ENCODE results near the gene ACHE.

- TF ChIP-seq CTCF (IDR thresholded peaks at IDR 0.05) (no peak), POLR2A (IDR thresholded peaks at IDR 0.05) (no peak)
Measured at GRCh38 chr7:100861616-100861985, 34.1 kb downstream of the ACHE start.
